ENCODE data around the gene RASSF7. TPM values are rescaled to one million over a fixed set of nuclear protein-coding genes. Genes with fewer than 3 reads are reported as not detected.
A peak's percentile ranks its signal among the peaks of the same experiment; 100 is the strongest.

The RASSF7 gene
- total RNA-seq, 2 donors from 2014 or later: 24.6 to 29.4 TPM

GRCh38 chr11:581752-582151, 21.0 kb downstream of the RASSF7 start:
- no peaks in the 10 kb centered on the region for H3K9me3 ChIP-seq (ENCODE audit: control insufficient read depth, low read length, poor library complexity, severe bottlenecking)
- H3K36me3 Mint-ChIP-seq (ENCODE audit: low read depth): no peaks in the 10 kb centered on the region
- no peak for ATAC-seq

GRCh38 chr11:584287-584686, 23.5 kb downstream of the RASSF7 start:
- H3K9me3 ChIP-seq (ENCODE audit: control insufficient read depth, low read length, poor library complexity, severe bottlenecking): no peaks in the 10 kb centered on the region
- peaks cover 35% of the 10 kb centered on the region for H3K4me1 Mint-ChIP-seq
- H3K36me3 Mint-ChIP-seq (ENCODE audit: low read depth): no peaks in the 10 kb centered on the region
- H3K27me3 Mint-ChIP-seq: no peaks in the 10 kb centered on the region
- DNase-seq (no peak), ATAC-seq (no peak)
- H3K27ac Mint-ChIP-seq: no peak overlapping the region
- no peak overlapping the region for H3K4me3 Mint-ChIP-seq

More at GRCh38 chr11:581752-582151, 21.0 kb downstream of the RASSF7 start:
- Mint-ChIP-seq H3K4me1 (peaks cover 39% of the 10 kb centered on the region), H3K27me3 (no peaks in the 10 kb centered on the region), H3K4me3 (no peak overlapping the region), H3K27ac (peak overlapping the region; percentile 41)
- DNase-seq: no peak

- Mint-ChIP-seq H3K27ac (peak overlapping the region; percentile 94), H3K4me3 (no peak overlapping the region), H3K4me1 (peaks cover 22% of the 10 kb centered on the region), H3K27me3 (no peaks in the 10 kb centered on the region), H3K36me3 (ENCODE audit: low read depth) (peaks cover 2% of the 10 kb centered on the region)
- no peaks in the 10 kb centered on the region for H3K9me3 ChIP-seq (ENCODE audit: control insufficient read depth, low read length, poor library complexity, severe bottlenecking)
- DNase-seq: no peak
- ATAC-seq: no peak
Measured at GRCh38 chr11:586376-587316, 25.9 kb downstream of the RASSF7 start.

- H3K36me3 Mint-ChIP-seq (ENCODE audit: low read depth): peaks cover 5% of the 10 kb centered on the region
- no peaks in the 10 kb centered on the region for H3K27me3 Mint-ChIP-seq
- no peaks in the 10 kb centered on the region for H3K9me3 ChIP-seq (ENCODE audit: control insufficient read depth, low read length, poor library complexity, severe bottlenecking)
- peaks cover 21% of the 10 kb centered on the region for H3K4me1 Mint-ChIP-seq
- DNase-seq (no peak), ATAC-seq (peak; percentile 9)
- H3K27ac Mint-ChIP-seq: peak overlapping the region; percentile 94
- peak overlapping the region; percentile 49 for H3K4me3 Mint-ChIP-seq
Measured at GRCh38 chr11:587546-587945, 26.8 kb downstream of the RASSF7 start.

- peaks cover 5% of the 10 kb centered on the region for H3K36me3 Mint-ChIP-seq (ENCODE audit: low read depth)
- peak overlapping the region; percentile 94 for H3K27ac Mint-ChIP-seq
- peak; percentile 91 for ATAC-seq
- H3K4me1 Mint-ChIP-seq: peaks cover 21% of the 10 kb centered on the region
- DNase-seq: peak in 1 of 3 donors; percentile 57
- no peaks in the 10 kb centered on the region for H3K9me3 ChIP-seq (ENCODE audit: control insufficient read depth, low read length, poor library complexity, severe bottlenecking)
- peak overlapping the region; percentile 49 for H3K4me3 Mint-ChIP-seq
- H3K27me3 Mint-ChIP-seq: no peaks in the 10 kb centered on the region
Measured at GRCh38 chr11:587978-588380, 27.2 kb downstream of the RASSF7 start.

- Mint-ChIP-seq H3K36me3 (ENCODE audit: low read depth) (peaks cover 7% of the 10 kb centered on the region), H3K27me3 (no peaks in the 10 kb centered on the region), H3K27ac (no peak overlapping the region), H3K4me1 (peaks cover 20% of the 10 kb centered on the region), H3K4me3 (no peak overlapping the region)
- DNase-seq (no peak), ATAC-seq (no peak)
- H3K9me3 ChIP-seq (ENCODE audit: control insufficient read depth, low read length, poor library complexity, severe bottlenecking): no peaks in the 10 kb centered on the region
Measured at GRCh38 chr11:589798-590197, 29.0 kb downstream of the RASSF7 start.

- ATAC-seq (no peak), DNase-seq (no peak)
- no peaks in the 10 kb centered on the region for H3K9me3 ChIP-seq (ENCODE audit: control insufficient read depth, low read length, poor library complexity, severe bottlenecking)
- Mint-ChIP-seq H3K4me3 (no peak overlapping the region), H3K27me3 (no peaks in the 10 kb centered on the region), H3K4me1 (peaks cover 21% of the 10 kb centered on the region), H3K27ac (no peak overlapping the region), H3K36me3 (ENCODE audit: low read depth) (peaks cover 7% of the 10 kb centered on the region)
Measured at GRCh38 chr11:590997-591396, 30.2 kb downstream of the RASSF7 start.

GRCh38 chr11:592501-592900, 31.7 kb downstream of the RASSF7 start:
- no peak overlapping the region for H3K27ac Mint-ChIP-seq
- ATAC-seq: no peak
- no peak for DNase-seq
- peaks cover 7% of the 10 kb centered on the region for H3K36me3 Mint-ChIP-seq (ENCODE audit: low read depth)
- H3K9me3 ChIP-seq (ENCODE audit: control insufficient read depth, low read length, poor library complexity, severe bottlenecking): no peaks in the 10 kb centered on the region
- H3K4me3 Mint-ChIP-seq: no peak overlapping the region
- no peaks in the 10 kb centered on the region for H3K27me3 Mint-ChIP-seq
- H3K4me1 Mint-ChIP-seq: peaks cover 23% of the 10 kb centered on the region

GRCh38 chr11:592918-593317, 32.1 kb downstream of the RASSF7 start:
- Mint-ChIP-seq H3K27ac (peak overlapping the region; percentile 43), H3K27me3 (no peaks in the 10 kb centered on the region), H3K36me3 (ENCODE audit: low read depth) (peaks cover 7% of the 10 kb centered on the region), H3K4me3 (no peak overlapping the region), H3K4me1 (peaks cover 19% of the 10 kb centered on the region)
- no peak for ATAC-seq
- DNase-seq: no peak
- H3K9me3 ChIP-seq (ENCODE audit: control insufficient read depth, low read length, poor library complexity, severe bottlenecking): no peaks in the 10 kb centered on the region

GRCh38 chr11:593347-593746, 32.6 kb downstream of the RASSF7 start:
- ATAC-seq: no peak
- peaks cover 7% of the 10 kb centered on the region for H3K36me3 Mint-ChIP-seq (ENCODE audit: low read depth)

GRCh38 chr11:595400-595799, 34.6 kb downstream of the RASSF7 start:
- DNase-seq: no peak
- no peaks in the 10 kb centered on the region for H3K27me3 Mint-ChIP-seq
- no peak overlapping the region for H3K27ac Mint-ChIP-seq
- peaks cover 5% of the 10 kb centered on the region for H3K36me3 Mint-ChIP-seq (ENCODE audit: low read depth)
- H3K4me3 Mint-ChIP-seq: no peak overlapping the region
- peaks cover 15% of the 10 kb centered on the region for H3K4me1 Mint-ChIP-seq
- no peaks in the 10 kb centered on the region for H3K9me3 ChIP-seq (ENCODE audit: control insufficient read depth, low read length, poor library complexity, severe bottlenecking)
- no peak for ATAC-seq

More at GRCh38 chr11:593347-593746, 32.6 kb downstream of the RASSF7 start:
- no peaks in the 10 kb centered on the region for H3K9me3 ChIP-seq (ENCODE audit: control insufficient read depth, low read length, poor library complexity, severe bottlenecking)
- H3K4me1 Mint-ChIP-seq: peaks cover 15% of the 10 kb centered on the region
- H3K27ac Mint-ChIP-seq: peak overlapping the region; percentile 43
- H3K27me3 Mint-ChIP-seq: no peaks in the 10 kb centered on the region
- no peak overlapping the region for H3K4me3 Mint-ChIP-seq
- no peak for DNase-seq

- ATAC-seq: peak; percentile 48
- DNase-seq: no peak
- peak overlapping the region; percentile 49 for H3K4me3 Mint-ChIP-seq
- H3K36me3 Mint-ChIP-seq (ENCODE audit: low read depth): peaks cover 5% of the 10 kb centered on the region
- no peaks in the 10 kb centered on the region for H3K9me3 ChIP-seq (ENCODE audit: control insufficient read depth, low read length, poor library complexity, severe bottlenecking)
- H3K4me1 Mint-ChIP-seq: peaks cover 15% of the 10 kb centered on the region
- no peaks in the 10 kb centered on the region for H3K27me3 Mint-ChIP-seq
- peak overlapping the region; percentile 67 for H3K27ac Mint-ChIP-seq
Measured at GRCh38 chr11:596374-596773, 35.6 kb downstream of the RASSF7 start.

GRCh38 chr11:597166-597725, 36.5 kb downstream of the RASSF7 start:
- DNase-seq (no peak), ATAC-seq (peak; percentile 37)
- H3K4me1 Mint-ChIP-seq: peaks cover 14% of the 10 kb centered on the region
- H3K36me3 Mint-ChIP-seq (ENCODE audit: low read depth): peaks cover 4% of the 10 kb centered on the region
- H3K9me3 ChIP-seq (ENCODE audit: control insufficient read depth, low read length, poor library complexity, severe bottlenecking): no peaks in the 10 kb centered on the region
- no peak overlapping the region for H3K4me3 Mint-ChIP-seq
- peak overlapping the region; percentile 67 for H3K27ac Mint-ChIP-seq
- H3K27me3 Mint-ChIP-seq: no peaks in the 10 kb centered on the region

Measured in T-helper 17 cell (primary cell).